Gastroesophageal sphincter (tissue), 3 donors: ENCODE measurements around the gene MET.

Experiments
- CTCF ChIP-seq, 4 experiments: fragments of 200-600 bp in 2 of 4; fragments of 450-650 bp in 2 of 4; sonication (generic) in 1 of 4; IDR thresholded peaks; one replicate each; pipeline ENCODE4 v1.5.1; 2017 to 2019; ENCODE audit warnings: antibody characterized with exemption in 4 of 4, mild to moderate bottlenecking in 2 of 4, moderate library complexity in 2 of 4
- EP300 ChIP-seq: sonication (generic); formaldehyde crosslinking; IDR thresholded peaks from one replicate; pipeline ENCODE4 v1.6.1; 2017; ENCODE audit warnings: antibody characterized with exemption, mild to moderate bottlenecking
- POLR2A ChIP-seq, 2 donors: fragments of 450-650 bp; IDR thresholded peaks; one replicate each; pipeline ENCODE4 v1.6.1; 2017; ENCODE audit warnings: antibody characterized with exemption in 2 of 2, mild to moderate bottlenecking in 2 of 2, moderate library complexity in 1 of 2
- POLR2AphosphoS5 ChIP-seq: sonication (generic); formaldehyde crosslinking; IDR thresholded peaks from one replicate; pipeline ENCODE4 v1.6.1; 2017; ENCODE audit warnings: antibody characterized with exemption

GRCh38 chr7:116650436-116650835 is 21.6 kb upstream of the MET start:
- TF ChIP-seq CTCF (IDR thresholded peaks at IDR 0.05) (no peak), POLR2AphosphoS5 (no peak), POLR2A (IDR thresholded peaks at IDR 0.05) (no peak), EP300 (no peak)
